HL-60 (cell line): ENCODE measurements around the gene EIF4EBP2.

Experiments used
- CTCF ChIP-seq: IDR thresholded peaks from one replicate; pipeline ENCODE4 v1.5.1; 2011; ENCODE audit warnings: low read length, control low read depth, inconsistent platforms; ENCODE audit not compliant: insufficient read depth
- POLR2AphosphoS5 ChIP-seq: IDR thresholded peaks from 2 replicates; pipeline ENCODE4 v1.6.1; 2012; ENCODE audit warnings: low read depth
- REST ChIP-seq: IDR thresholded peaks from 2 replicates; pipeline ENCODE4 v1.6.1; 2012; ENCODE audit warnings: low read depth; ENCODE audit not compliant: insufficient replicate concordance

- no peak for TF ChIP-seq CTCF
- no peak for TF ChIP-seq POLR2AphosphoS5
- TF ChIP-seq REST, result no peak
Observed at GRCh38 chr10:70455213-70455630, 51.3 kb downstream of the EIF4EBP2 start.
